OCI-LY7 (cell line): ENCODE results near the gene CCL1. TPM values are rescaled to one million over a fixed set of nuclear protein-coding genes. Genes with fewer than 3 reads are reported as not detected.

Experiments used
- BruUV-seq: library from RNA; stranded (reverse); fragments of 400-500 nt; replicated peaks from 2 replicates; lab custom pipeline; 2021; lab: Mats Ljungman, UMichigan
- CTCF ChIA-PET: fragments of 300-600 bp; sonication (Branson Sonifier 250); formaldehyde crosslinking; loops from one replicate; lab custom pipeline; 2022; ENCODE audit warnings: antibody characterized with exemption; ENCODE audit not compliant: unreplicated experiment; lab: Charles Lee
- POLR2A ChIA-PET: fragments of 300-600 bp; sonication (Branson Sonifier 250); formaldehyde crosslinking; loops from one replicate; lab custom pipeline; 2022; ENCODE audit warnings: antibody characterized with exemption; lab: Charles Lee
- DNase-seq: peaks from one replicate; pipeline ENCODE4 v3.0.0-alpha.2; 2015; ENCODE audit warnings: low spot score
- H2AFZ ChIP-seq: fragments of 200-600 bp; sonication (generic), shearing (Covaris generic); 2 replicates; pipeline ENCODE4 v1.6.1; 2014; ENCODE audit warnings: mild to moderate bottlenecking, antibody characterized with exemption, low read length, moderate library complexity
- H3K27ac ChIP-seq: fragments of 200-600 bp; sonication (generic); 2 replicates; pipeline ENCODE4 v1.5.1; 2014; ENCODE audit warnings: mixed run types, low read depth, mild to moderate bottlenecking, moderate library complexity, low read length, inconsistent platforms; ENCODE audit not compliant: poor library complexity, severe bottlenecking
- H3K36me3 ChIP-seq: fragments of 200-600 bp; sonication (generic); 2 replicates; pipeline ENCODE4 v1.6.1; 2014; ENCODE audit warnings: mild to moderate bottlenecking, antibody characterized with exemption, low read length, moderate library complexity, mixed read lengths; ENCODE audit not compliant: insufficient read depth
- H3K4me1 ChIP-seq: fragments of 200-600 bp; sonication (generic); 2 replicates; pipeline ENCODE4 v1.5.1; 2014; ENCODE audit warnings: mild to moderate bottlenecking, low read length; ENCODE audit not compliant: insufficient read depth, poor library complexity, severe bottlenecking
- H3K4me2 ChIP-seq: fragments of 200-600 bp; sonication (generic); 2 replicates; pipeline ENCODE4 v1.6.1; 2014; ENCODE audit warnings: mild to moderate bottlenecking, low read length
- H3K4me3 ChIP-seq: fragments of 200-600 bp; sonication (generic); 2 replicates; pipeline ENCODE4 v1.5.1; 2014; ENCODE audit warnings: mild to moderate bottlenecking, low read depth, low read length; ENCODE audit not compliant: poor library complexity, severe bottlenecking
- H3K79me2 ChIP-seq: fragments of 200-600 bp; sonication (generic); 2 replicates; pipeline ENCODE4 v1.6.1; 2016; ENCODE audit warnings: low read depth, mild to moderate bottlenecking, low read length, moderate library complexity, mixed read lengths; ENCODE audit not compliant: insufficient read depth
- H3K9me2 ChIP-seq: fragments of 200-600 bp; sonication (generic); 2 replicates; pipeline ENCODE4 v1.6.1; 2016; ENCODE audit warnings: mild to moderate bottlenecking, low read length, mixed read lengths; ENCODE audit not compliant: insufficient read depth
- H3K9me3 ChIP-seq: fragments of 200-600 bp; sonication (generic); 2 replicates; pipeline ENCODE4 v1.6.1; 2014; ENCODE audit warnings: mild to moderate bottlenecking, mixed run types, low read length, mixed read lengths
- H4K20me1 ChIP-seq: fragments of 200-600 bp; sonication (generic); 2 replicates; pipeline ENCODE4 v1.6.1; 2014; ENCODE audit warnings: mild to moderate bottlenecking, antibody characterized with exemption, low read length, moderate library complexity, mixed read lengths; ENCODE audit not compliant: insufficient read depth
- EZH2phosphoT487 ChIP-seq: fragments of 200-600 bp; sonication (generic); IDR thresholded peaks from 2 replicates; pipeline ENCODE4 v1.6.1; 2018; ENCODE audit warnings: low read depth, borderline replicate concordance, mild to moderate bottlenecking, mixed run types, antibody characterized with exemption, low read length, moderate library complexity, mixed read lengths
- intact Hi-C: fragments of 100-400 bp; cut with micrococcal nuclease; formaldehyde crosslinking; loops from one replicate; pipeline ENCODE4 v1.10.0; 2022; ENCODE audit not compliant: unreplicated experiment
- total RNA-seq, 2 experiments: library from RNA; depleted of rRNA in 1 of 2; stranded (reverse); fragments of >200 nt in 1 of 2; shearing (Covaris generic) in 1 of 2; gene quantifications; 2 replicates each; pipeline ENCODE4 v1.2.3, GENCODE V29; 2014 to 2022
- TF ChIP-seq, protein P1 (sequence below): fragments of 200-600 bp; sonication (generic); conservative IDR thresholded peaks from 2 replicates; pipeline ENCODE4 v1.5.1; 2014; ENCODE audit warnings: mild to moderate bottlenecking, antibody characterized with exemption, low read length, moderate library complexity, mixed read lengths

Gene CCL1
- total RNA-seq, 2 experiments from 2014 or later, result not detected

DNA sequence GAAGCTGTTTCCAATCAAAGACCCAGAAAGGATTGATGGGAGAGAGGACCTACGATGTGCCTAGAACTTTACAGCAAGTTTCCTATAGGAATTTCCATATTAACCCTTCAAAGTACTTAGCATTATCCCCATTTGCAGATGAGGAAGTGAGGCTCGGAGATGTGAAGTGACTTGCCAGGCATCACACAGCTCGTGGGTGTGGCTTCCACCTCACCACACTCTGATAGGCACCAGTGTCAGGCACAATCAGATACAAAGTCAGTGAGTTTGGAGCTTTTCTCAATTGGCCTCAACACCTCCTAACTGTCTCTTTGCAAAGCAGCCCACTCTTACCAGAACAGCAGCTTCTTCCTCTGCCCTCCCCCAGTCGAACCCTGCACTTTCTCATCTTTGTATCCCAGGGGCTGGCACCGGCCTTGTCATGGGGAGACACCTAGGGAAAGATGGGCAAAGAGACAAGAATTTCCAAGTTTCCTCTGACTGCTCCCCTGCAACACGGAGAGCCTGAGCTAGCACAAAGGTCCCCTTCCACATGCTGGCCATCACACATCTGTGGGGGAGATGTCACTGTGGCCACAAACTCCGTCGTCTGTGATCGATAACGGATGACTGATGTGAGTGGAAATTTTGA, 37.4 kb upstream of the CCL1 start:
- H3K4me1 ChIP-seq, result peaks cover 47% of the 10 kb centered on the region
- POLR2A ChIA-PET, result interaction anchor here (0.6 to 1.5 kb wide), 3 partner anchors 22 to 552 kb away, joined by 3 to 4 read pairs (median 3); no protein-coding TSS in a partner anchor
- H4K20me1 ChIP-seq, result no peaks in the 10 kb centered on the region
- no peak overlapping the region for H3K4me3 ChIP-seq
- CTCF ChIA-PET, result interaction anchor here (2.3 kb wide), 1 partner anchor 11 kb away, joined by 7 read pairs; no protein-coding TSS in a partner anchor
- H3K9me3 ChIP-seq, result no peaks in the 10 kb centered on the region
- no peak overlapping the region for H2AFZ ChIP-seq
- TF ChIP-seq, protein P1, sequence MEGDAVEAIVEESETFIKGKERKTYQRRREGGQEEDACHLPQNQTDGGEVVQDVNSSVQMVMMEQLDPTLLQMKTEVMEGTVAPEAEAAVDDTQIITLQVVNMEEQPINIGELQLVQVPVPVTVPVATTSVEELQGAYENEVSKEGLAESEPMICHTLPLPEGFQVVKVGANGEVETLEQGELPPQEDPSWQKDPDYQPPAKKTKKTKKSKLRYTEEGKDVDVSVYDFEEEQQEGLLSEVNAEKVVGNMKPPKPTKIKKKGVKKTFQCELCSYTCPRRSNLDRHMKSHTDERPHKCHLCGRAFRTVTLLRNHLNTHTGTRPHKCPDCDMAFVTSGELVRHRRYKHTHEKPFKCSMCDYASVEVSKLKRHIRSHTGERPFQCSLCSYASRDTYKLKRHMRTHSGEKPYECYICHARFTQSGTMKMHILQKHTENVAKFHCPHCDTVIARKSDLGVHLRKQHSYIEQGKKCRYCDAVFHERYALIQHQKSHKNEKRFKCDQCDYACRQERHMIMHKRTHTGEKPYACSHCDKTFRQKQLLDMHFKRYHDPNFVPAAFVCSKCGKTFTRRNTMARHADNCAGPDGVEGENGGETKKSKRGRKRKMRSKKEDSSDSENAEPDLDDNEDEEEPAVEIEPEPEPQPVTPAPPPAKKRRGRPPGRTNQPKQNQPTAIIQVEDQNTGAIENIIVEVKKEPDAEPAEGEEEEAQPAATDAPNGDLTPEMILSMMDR, result no peak
- no peak for TF ChIP-seq EZH2phosphoT487
- no peak overlapping the region for H3K4me2 ChIP-seq
- no TSS peak for BruUV-seq
- H3K27ac ChIP-seq, result no peak overlapping the region
- H3K36me3 ChIP-seq, result no peaks in the 10 kb centered on the region
- no peaks in the 10 kb centered on the region for H3K79me2 ChIP-seq
- H3K9me2 ChIP-seq, result no peaks in the 10 kb centered on the region
- intact Hi-C loops, result no loop called here
- no peak for DNase-seq

DNA sequence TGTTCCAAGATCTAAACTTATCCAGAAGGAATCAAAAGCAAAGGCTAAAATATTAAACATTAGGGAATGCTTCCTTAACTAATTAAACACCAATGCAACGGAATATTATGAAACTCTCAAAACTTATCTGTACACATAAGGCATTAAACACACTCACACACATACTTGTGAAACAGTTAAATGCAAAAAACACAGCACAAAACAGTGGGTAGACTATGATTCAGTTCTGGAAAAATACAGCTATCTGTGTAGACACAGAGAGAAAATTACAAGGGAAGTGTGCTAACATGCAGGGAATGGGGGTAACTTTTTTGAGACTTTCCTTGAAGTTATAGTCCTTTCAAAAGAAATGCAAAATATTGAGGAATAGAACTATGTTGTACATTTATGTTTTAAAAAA, 36.7 kb upstream of the CCL1 start:
- no peaks in the 10 kb centered on the region for H4K20me1 ChIP-seq
- no peak for TF ChIP-seq EZH2phosphoT487
- TF ChIP-seq, protein P1, result no peak
- ChIA-PET POLR2A (interaction anchor here (1.0 to 1.5 kb wide), 6 partner anchors 12 to 553 kb away, joined by 3 to 10 read pairs (median 4); no protein-coding TSS in a partner anchor), CTCF (interaction anchor here (1.1 to 2.3 kb wide), 3 partner anchors 10 to 38 kb away, joined by 4 to 7 read pairs (median 5); partner anchors contain the start of gene CCL1)
- H3K9me3 ChIP-seq, result no peaks in the 10 kb centered on the region
- no peaks in the 10 kb centered on the region for H3K36me3 ChIP-seq
- peak overlapping the region; percentile 54 for H3K4me2 ChIP-seq
- H3K4me1 ChIP-seq, result peaks cover 53% of the 10 kb centered on the region
- BruUV-seq, result no TSS peak
- H3K4me3 ChIP-seq, result no peak overlapping the region
- H3K9me2 ChIP-seq, result no peaks in the 10 kb centered on the region
- H2AFZ ChIP-seq, result peak overlapping the region; percentile 85; the same call in 1 of the 2 replicates
- intact Hi-C loops, result no loop called here
- no peak for DNase-seq
- H3K27ac ChIP-seq, result peak overlapping the region; percentile 54
- no peaks in the 10 kb centered on the region for H3K79me2 ChIP-seq

DNA sequence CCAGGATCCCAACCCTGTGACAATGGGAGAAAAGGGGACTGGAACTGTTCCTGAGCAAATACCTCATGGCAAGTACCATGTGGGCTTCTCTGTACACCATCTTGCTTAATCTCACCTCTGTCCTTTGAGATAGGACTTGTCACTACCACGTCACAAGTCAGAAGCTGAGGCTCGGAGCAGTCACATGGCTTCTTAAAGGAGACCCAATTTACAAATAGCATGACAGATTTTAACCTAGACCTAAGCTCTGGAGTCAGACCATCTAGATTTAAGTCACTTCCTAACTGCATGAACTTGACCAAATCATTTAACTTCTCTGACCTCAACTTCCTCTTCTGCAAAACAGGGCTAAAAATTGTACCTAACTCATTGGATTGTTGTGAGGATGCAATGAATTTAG, 36.0 kb upstream of the CCL1 start:
- Histone ChIP-seq H3K79me2 (no peaks in the 10 kb centered on the region), H3K36me3 (no peaks in the 10 kb centered on the region), H3K27ac (peak overlapping the region; percentile 54), H3K9me3 (no peaks in the 10 kb centered on the region), H3K4me3 (peak overlapping the region; percentile 5), H3K4me2 (peak overlapping the region; percentile 54), H3K9me2 (no peaks in the 10 kb centered on the region), H4K20me1 (no peaks in the 10 kb centered on the region), H2AFZ (peak overlapping the region; percentile 85), H3K4me1 (peaks cover 55% of the 10 kb centered on the region)
- DNase-seq, result peak; percentile 67
- intact Hi-C loops, result no loop called here
- TF ChIP-seq, protein P1, result no peak
- no peak for TF ChIP-seq EZH2phosphoT487
- no TSS peak for BruUV-seq
- CTCF ChIA-PET, result interaction anchor here (0.7 to 2.3 kb wide), 4 partner anchors 9 to 37 kb away, joined by 3 to 7 read pairs (median 4); partner anchors contain the start of gene CCL1
- POLR2A ChIA-PET, result interaction anchor here (1.1 to 1.8 kb wide), 6 partner anchors 11 to 34 kb away, joined by 3 to 10 read pairs (median 4); no protein-coding TSS in a partner anchor
